GM18498 (cell line): Measurements from ENCODE around the gene PAK6.

Source experiments
- ATAC-seq: cut with Tn5 transposase; IDR thresholded peaks from one replicate; pipeline ENCODE4 v1.9.1; 2021; ENCODE audit warnings: mild to moderate bottlenecking, moderate library complexity; ENCODE audit not compliant: unreplicated experiment

PAK6 gene

DNA sequence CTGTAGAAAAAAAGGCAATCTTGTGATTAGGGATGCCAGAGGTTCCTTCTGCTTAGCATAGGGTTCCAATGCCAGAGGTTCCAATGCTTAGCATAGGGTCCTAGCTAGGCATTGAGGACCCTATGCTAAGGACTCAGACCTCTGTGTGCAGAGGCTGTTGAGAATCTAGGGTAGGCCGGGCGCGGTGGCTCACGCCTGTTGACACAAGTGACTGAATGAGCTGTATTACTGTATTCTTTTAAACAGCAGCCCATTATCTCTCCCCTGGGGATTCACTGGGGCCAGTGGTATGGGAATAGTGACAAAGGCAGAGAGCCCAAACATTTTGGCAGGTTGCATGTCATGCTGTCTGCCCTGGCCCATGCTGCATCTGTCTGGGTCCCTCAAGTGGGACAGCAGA is 16.2 kb downstream of the PAK6 start:
- ATAC-seq, result no peak

DNA sequence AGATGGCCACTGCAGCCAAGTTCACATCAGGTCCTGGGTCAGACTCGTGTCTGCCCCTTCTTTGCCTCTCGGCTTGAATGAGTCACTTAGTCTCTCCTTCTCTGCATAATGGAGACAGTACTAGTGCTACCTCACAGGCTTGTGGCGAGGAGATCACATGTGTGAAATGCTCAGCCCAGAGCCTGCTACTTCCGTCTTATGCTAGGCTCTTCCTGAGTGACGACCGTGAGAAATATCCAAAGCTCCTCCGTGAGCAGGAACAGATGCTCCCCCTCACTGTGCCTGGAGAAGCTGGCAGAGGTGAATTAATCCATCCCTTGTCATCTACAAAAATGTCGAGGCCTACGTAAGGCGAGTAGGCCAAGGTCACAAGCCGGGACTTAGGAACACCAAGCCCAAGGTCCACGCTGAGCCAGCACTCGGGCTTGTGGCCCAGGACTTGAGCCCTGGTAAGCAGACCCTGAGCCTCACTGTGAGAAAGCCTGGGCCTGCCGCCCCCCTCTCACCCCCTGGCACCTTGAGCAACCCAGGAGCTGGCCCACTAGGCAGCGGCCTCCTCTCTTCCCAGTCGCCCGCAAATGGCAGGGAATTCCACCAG is 17.9 kb downstream of the PAK6 start:
- no peak for ATAC-seq

- no peak for ATAC-seq
These were observed 19.0 kb downstream of the PAK6 start for GRCh38 chr15:40257656-40258450.

GRCh38 chr15:40258544-40258943 is 19.7 kb downstream of the PAK6 start:
- ATAC-seq, result no peak

- no peak for ATAC-seq
These were observed 20.2 kb downstream of the PAK6 start for GRCh38 chr15:40259021-40259420.

GRCh38 chr15:40263024-40263754 is 24.3 kb downstream of the PAK6 start:
- ATAC-seq, result no peak

- ATAC-seq, result no peak
These were observed 25.7 kb downstream of the PAK6 start for GRCh38 chr15:40264321-40265153.

DNA sequence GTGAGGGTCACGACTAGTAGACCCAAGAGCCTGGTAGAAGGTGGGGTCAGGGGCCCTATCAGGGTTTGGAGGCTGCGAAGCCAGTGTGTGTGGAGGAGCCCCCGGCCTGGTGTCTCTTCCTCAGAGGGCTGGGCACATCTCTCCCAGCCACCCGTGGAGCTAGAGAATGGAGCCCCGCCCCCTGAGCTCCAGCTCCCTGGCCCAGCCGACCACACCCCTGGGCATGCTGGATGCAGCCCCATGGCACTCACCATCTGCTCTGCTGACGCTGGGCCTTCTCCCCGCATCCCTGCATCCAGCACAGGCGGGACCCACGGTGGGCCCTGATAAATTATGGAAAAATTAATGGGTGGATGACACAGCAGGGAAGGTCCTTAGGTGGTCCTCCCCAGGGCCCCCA is 26.5 kb downstream of the PAK6 start:
- no peak for ATAC-seq

DNA sequence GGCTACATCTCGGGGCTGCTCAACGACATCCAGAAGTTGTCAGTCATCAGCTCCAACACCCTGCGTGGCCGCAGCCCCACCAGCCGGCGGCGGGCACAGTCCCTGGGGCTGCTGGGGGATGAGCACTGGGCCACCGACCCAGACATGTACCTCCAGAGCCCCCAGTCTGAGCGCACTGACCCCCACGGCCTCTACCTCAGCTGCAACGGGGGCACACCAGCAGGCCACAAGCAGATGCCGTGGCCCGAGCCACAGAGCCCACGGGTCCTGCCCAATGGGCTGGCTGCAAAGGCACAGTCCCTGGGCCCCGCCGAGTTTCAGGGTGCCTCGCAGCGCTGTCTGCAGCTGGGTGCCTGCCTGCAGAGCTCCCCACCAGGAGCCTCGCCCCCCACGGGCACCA is 27.0 kb downstream of the PAK6 start:
- no peak for ATAC-seq

GRCh38 chr15:40266828-40267304 is 28.0 kb downstream of the PAK6 start:
- no peak for ATAC-seq

- no peak for ATAC-seq
These were observed 28.8 kb downstream of the PAK6 start for GRCh38 chr15:40267670-40268069.

- no peak for ATAC-seq
These were observed 30.7 kb downstream of the PAK6 start for GRCh38 chr15:40269604-40270003.

- ATAC-seq, result no peak
These were observed 31.6 kb downstream of the PAK6 start for GRCh38 chr15:40270246-40270995.

GRCh38 chr15:40271685-40272484 is 33.0 kb downstream of the PAK6 start:
- ATAC-seq, result no peak

- ATAC-seq, result no peak
These were observed 33.7 kb downstream of the PAK6 start for GRCh38 chr15:40272485-40273056.

GRCh38 chr15:40273428-40273827 is 34.6 kb downstream of the PAK6 start:
- no peak for ATAC-seq

GRCh38 chr15:40274350-40275274 is 35.7 kb downstream of the PAK6 start:
- ATAC-seq, result no peak

DNA sequence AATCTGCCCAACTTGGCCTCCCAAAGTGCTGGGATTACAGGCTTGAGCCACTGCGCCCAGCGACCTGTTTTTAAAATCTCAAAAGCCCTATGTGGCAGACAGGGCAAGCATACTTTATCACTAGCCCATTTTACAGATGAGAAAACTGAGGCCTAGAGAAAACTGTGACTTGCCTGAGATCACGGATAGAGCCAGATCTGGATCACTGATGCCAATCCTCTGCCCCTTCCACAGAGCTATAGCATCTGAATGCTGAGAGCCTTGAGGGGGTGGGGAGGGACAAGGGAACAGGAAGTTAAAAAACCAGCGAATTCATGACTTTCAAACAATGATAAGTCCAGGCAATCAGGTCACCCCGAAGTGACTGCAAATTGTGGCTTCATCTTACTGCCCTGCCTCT is 36.7 kb downstream of the PAK6 start:
- no peak for ATAC-seq
